ENCODE results near the gene AASDHPPT.
"Not testable (repeated sequence)": the region's sequence is repeated elsewhere in the genome, so short reads cannot be mapped to it uniquely, and the experiment has no call there.

AASDHPPT gene, protein sequence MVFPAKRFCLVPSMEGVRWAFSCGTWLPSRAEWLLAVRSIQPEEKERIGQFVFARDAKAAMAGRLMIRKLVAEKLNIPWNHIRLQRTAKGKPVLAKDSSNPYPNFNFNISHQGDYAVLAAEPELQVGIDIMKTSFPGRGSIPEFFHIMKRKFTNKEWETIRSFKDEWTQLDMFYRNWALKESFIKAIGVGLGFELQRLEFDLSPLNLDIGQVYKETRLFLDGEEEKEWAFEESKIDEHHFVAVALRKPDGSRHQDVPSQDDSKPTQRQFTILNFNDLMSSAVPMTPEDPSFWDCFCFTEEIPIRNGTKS

DNA sequence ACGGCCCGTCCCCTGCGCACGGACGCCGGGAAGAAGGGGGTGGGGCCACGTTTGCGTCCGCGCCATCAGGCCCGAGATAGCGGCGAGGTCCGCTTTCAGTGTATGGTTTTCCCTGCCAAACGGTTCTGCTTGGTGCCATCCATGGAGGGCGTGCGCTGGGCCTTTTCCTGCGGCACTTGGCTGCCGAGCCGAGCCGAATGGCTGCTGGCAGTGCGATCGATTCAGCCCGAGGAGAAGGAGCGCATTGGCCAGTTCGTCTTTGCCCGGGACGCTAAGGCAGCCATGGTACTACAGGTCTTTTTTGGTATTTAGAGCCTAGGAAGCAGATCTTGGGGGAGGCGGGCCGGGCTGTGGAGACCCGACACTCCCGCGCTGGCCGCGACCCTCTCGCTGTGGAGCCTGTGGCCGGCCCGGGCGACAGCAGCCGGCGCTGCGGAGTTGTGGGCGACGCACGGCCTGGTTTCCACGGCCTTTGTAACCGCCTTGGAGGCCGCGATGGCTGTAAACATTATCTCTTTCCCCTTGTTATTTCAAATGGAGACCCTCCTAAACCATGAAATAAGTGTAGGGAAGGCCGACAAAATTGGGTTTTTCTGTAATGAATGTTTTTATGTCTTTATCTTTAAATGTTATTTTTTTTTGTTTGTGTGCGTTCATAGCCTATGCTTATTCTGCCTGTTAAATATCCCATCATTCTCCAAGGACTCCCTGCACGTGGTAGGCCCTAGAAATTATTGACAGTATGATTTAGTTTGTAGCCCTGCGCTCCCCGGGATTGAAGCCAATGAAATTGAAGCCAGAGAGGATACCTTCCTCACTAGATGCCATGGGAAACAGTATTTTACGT lies at the start of gene AASDHPPT:
AASDHPPT (plus strand) TSS at position 54 of the 847 bp plus-strand sequence; CDS start at position 103, 49 bp downstream.
- peak in 13 of 56 donors; percentile 7 to 92 (median 56) for DNase-seq

DNA sequence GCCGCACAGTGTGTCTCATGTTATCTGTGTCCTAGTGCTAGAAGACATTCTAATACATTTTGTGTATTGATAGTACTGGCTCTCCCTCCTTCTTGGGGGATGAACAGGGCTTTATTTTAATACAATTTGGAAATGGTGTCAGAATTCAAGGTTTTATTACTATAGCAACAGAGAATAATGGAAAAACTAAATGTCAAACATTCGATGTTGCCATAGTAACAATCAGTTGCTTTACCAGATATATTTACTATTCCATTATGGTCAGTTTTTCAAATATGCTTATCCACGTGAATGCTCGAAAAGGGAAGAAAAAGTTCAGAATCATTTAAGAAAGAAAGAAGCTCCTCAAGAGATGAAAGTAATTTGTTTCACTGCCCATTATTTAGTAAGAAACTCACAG lies 46.9 kb upstream of the AASDHPPT start:
- DNase-seq, result no peak

DNA sequence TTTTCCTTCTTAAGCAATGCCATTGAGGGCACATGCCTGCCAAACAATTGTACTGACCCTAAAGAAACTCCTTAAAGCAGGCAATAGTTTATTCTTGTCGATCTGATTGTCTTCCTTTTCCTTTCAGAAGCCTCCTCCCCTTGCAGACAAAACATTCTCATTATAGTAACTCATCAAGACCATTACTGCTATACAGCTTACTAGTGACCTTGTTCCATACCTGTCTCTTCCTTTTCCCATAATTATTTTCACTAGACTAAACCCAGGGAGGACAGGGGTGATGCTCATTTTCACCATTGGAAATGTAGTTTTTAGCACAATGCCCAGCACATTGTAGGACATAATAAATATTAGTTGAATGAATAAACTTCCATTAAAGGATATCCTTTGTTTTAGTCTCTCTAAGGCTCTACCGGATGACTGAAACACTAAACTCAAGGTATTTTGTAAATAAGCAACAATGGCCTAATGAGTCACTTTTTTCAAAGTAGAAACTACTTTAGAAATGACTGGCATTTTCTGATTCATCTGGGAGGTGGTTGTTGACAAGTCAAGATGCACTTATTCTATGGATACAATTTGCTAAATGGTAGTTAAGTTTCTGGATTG lies 46.2 kb upstream of the AASDHPPT start:
- no peak for DNase-seq

DNA sequence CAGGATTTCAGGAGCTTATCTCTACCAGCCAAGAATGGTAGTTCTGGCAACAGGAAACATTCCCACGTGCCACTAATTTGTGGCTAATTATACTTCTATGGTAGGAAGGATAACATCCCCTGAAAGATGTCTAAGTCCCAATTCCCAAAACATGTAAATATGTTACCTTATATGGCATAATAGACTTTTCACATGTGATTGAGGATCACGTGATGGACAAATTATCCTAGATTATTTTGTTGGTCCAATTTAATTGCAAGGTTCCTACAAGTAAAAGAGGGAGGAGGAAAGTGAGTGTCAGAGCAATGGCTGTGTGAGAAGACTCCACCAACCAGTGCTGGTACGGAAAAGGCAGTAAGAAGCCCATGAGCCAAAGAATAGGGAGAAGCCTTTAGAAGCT lies 45.5 kb upstream of the AASDHPPT start:
- no peak for DNase-seq

DNA sequence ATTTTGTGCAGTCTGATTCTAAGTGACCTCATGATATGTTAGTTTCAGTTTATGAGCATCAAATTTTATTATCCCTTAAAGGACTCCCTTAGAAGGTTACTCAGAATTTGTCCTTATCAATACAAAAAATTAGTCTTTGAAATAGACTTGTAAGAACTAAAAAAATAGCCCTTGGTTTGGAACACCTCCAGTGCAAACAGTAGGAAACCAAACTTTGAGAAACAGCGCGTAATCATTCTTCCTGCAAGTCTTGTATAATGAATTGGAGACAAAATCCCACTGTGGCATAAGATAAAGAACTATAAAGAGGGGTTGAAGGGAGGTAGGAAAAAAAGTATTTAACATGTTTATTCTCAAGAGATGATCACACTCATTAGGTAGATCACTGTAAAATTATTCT lies 44.6 kb upstream of the AASDHPPT start:
- DNase-seq, result no peak

DNA sequence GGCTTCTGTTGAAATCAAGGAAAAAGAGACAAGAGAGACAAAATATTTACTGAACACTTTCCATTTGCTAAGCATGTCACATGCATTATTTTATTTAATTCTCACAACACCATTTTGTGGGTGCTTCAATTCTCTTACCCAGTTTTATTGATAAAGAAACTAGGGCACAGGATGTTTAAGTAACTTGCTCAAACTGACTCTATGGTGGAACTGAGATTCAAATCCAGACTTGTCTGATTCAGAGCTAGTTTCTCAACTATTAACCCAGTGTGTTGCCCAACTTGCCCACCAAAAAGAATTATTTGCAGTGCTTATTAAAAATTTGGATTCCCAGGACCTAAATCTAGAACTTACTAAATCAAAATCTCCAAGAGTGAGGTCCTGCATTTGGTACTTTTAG lies 33.9 kb upstream of the AASDHPPT start:
- no peak for DNase-seq

DNA sequence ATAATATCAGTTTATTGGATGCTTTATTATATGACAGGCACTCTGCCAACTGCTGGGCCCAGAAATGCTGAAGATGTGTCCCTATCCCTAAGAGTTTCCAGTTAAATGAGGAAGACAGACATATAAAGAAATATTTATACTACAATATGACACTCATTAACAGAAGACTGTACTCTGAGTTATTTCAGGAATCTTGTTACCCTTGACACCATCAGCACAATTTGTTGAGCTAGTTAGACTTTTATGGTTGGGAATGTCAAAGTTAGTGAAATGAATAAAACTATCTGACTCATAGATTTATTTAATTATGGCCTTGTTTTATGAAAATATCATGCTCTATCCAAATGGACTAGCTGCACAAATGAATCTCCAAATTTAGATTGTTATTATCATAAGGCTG lies 29.8 kb upstream of the AASDHPPT start:
- no peak for DNase-seq

DNA sequence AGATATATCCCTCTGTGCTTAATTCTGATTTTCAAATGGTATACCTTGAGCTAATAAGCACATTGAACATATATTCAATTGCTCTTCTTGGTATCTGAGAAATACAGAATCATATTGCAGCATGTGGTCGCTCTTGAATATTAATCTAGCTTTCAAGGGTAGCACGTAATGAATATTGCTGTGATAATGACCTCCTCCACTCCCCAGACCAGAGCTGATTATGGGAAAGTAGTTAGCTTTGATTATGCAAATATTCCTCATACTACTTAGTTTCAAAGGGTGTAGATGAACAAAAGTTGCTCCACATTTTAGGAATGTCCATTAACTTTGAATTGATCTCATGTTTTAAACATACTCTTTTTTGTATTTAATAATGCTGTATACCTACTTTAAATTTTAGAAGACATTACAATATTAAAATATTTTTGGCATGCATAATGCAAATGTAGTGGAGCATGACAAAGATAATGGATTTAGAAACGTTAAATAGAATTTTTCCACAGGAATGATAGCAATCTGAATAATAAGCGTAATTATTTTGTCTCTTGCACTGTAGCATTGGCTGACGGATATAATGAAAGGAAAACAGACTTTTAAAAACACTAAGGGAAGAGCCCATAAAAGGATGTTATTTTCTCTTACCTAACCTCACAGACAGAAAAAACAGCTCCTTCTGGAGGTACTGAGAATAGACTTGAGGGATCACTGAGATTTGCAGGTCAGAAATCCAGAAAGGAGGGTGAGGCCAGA lies 27.6 kb upstream of the AASDHPPT start:
- DNase-seq, result no peak

DNA sequence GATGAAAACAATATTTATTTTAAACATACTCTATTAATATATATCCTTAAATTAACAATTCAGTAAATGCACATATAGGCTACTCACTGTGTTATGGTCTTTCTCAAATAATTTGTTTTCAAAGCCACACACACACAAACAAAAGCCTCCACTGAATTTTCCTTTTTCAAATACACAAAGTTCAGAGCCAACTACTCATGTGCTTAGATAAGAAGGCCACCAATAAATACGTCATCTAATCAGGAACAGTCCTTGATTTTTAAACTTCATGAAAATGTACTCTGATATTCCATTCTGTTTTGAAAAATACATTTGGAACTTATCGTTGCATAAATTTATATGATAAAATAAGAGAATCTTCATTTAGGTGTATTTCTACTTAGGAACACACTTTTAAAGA lies 26.4 kb upstream of the AASDHPPT start:
- DNase-seq, result no peak

DNA sequence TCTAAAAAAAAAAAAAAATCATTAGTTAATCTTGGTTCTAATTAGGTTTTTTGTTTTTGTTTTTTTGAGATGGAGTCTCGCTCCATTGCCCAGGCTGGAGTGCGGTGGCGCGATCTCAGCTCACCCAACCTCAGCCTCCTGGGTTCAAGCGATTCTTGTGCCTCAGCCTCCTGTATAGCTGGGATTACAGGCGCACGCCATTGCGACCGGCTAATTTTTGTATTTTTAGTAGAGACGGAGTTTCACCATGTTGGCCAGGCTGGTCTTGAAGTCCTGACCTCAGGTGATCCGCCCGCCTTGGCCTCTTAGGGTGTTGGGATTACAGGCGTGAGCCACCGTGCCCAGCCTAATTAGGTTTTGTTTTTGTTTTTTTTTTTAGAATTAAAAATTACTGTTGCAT lies 19.1 kb upstream of the AASDHPPT start:
- not testable (repeated sequence) for DNase-seq

DNA sequence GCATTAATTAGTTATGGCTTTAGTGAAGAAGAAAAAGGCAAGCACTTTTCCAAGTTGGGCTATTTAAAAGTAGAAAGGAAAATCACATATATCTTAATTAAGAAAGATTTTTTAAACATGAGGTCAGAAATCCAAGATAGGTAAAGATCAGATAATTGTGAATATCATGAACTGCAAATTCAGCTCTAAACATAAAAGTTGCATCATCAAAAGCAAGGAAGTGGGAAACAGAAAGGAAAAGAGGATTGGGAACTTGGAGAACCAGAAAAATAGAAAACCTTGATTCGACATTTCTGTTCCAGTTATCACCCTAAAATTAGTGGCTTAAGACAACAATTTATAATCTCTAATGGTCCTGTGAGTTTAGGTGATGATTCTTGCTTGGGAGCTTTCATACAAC lies 17.8 kb upstream of the AASDHPPT start:
- DNase-seq, result no peak

DNA sequence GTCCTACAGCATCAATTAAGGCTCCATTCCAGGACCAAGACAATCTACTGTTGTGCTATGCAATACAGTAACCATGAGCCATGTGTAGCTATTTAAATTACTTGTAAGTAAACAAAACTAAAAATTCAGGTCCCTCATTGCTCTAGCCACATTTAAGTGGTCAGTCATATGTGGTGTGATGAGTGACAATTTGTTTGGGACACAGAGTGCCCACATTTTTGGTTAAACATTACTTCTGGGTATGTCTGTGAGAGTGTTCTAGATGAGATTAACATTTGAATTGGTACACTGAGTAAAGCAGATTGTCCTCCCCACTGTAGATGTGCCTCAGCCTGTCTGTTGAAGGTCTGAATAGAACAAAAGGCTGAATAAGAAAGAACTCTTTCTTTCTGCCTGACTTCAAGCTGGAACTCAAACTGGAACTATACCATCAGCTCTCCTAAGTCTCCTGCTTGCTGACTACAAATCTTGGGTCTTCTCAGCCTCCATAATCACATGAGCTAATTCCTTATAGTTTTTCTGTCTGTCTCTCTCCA lies 16.1 kb upstream of the AASDHPPT start:
- no peak for DNase-seq

DNA sequence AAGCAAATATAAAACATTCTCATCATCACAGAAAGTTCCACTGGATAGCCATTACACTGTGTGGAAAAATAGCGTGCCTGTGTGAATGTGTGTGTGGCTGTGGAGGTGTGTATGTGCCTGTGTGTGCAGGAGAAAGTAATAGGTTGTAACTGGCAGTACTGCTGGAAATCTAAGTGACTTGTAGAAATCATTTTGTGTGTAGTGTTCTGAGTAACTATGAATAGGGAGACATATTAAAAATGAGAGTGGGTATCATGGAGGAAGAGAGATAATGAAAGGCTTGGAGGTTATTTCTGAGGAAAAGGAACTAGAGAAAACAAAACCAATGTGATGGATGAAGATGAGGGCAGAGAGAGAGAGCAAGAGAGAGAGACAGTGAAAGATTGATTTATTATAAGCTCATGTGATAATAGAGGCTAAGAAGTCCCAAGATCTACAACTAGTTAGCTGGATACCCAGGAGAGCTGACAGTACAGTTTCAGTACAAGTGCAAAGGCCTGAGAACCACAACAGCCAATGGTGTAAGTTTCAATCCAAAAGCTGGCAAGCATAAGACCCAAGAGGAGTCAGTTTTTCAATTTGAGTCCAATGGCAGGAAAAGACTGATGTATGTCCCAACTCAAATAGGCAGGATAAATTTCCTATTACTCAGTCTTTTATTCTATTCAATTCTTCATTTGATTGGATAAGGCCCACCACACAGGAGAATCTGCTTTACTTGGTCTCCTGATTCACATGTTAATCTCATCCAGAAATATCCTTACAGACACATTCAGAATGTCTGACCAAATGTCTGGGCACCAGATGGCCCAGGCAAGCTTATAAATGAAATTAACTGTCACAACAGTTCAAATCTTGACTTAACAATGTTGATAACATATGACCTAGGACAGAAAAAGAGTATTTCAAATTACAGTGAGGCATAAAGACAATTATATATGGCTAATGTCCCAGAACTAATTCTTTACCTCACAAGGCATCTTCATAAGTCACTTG lies 15.2 kb upstream of the AASDHPPT start:
- no peak for DNase-seq

DNA sequence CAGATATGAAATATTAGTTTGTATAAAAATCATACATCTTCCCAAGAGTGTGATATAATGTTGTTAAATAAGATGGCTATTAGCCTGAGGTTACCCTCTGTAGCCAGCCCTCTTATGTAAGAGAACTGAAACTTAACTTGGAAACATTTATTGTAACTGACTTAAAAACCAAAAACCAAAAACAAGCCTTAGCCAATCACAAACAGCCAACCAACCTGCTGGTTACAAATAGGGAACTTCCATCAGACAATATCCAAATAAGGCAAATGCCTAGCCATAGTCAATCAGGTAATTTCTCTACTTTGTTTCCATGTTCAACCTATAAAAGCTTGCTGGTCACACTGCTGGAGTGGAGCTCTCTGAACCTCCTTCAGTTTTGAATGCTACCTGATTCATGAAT lies 14.5 kb upstream of the AASDHPPT start:
- no peak for DNase-seq

DNA sequence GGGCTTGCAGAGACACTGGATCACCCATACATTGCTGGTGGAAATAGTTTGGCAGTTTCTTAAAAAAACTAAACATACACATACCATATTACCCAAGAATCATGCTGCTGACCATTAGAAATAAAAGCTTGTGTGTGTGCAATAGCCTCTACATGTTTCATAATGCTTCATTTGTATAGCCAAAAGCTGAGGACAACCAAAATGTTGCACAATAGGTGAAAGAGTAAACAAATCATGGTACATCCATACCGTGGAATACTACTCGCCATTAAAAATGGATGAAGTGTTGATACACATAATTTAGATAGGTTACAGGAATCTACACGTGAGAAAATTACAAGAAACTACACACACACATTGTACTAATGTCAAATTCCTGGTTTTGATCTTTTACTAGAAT lies 6.9 kb upstream of the AASDHPPT start:
- no peak for DNase-seq

DNA sequence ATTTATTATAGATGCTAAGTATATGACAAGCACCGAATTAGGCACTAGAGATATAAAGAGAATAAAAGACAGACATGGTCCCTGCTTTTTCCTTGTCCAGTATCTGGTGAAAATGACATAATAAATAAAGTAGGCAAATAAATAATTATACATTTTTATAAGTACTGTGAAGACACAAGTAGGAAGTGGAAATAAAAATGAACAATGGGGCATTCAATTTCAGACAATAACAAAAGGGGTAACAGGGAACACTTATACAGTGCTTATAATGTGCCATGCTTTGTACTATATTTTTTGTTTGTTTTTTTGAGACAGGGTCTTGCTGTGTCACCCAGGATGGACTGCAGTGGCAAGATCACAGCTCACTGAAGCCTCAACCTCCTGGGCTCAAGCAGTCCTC lies 4.7 kb upstream of the AASDHPPT start:
- DNase-seq, result no peak

DNA sequence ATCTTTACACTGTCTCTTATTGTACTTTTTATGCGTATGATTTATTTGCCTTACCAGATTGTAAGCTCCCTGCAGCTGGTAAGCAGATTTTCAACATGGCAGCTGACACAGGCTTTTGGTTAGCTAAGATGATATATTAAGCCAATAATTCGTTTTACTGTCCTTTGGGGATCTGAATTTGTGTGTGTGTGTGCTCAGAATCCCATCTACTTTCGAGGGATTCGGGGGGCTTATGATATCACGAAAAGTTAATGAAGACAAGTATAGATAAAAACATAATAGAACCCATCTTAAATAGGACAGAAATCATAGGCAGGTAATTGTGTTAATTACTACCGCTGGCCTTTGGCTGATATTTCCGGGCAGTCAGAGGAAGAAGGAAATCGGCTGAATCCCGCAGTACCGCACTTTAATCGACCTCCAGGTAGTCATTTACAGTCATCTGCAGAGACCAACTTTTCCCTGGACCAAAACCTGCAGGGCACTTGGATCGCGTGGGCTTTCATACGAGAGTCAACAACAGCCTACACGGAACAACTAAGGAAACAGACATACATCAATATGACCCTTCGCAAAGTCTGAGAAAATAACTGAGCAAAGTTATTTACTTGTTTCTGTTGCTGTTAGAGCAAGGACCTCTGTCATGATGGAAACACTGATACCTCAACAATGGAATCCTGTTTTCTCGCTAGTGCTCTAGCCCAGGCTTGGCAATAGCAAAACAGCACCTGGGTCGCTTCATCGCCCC lies 1.1 kb upstream of the AASDHPPT start:
- DNase-seq, result peak in 17 of 56 donors; percentile 15 to 61 (median 41)

DNA sequence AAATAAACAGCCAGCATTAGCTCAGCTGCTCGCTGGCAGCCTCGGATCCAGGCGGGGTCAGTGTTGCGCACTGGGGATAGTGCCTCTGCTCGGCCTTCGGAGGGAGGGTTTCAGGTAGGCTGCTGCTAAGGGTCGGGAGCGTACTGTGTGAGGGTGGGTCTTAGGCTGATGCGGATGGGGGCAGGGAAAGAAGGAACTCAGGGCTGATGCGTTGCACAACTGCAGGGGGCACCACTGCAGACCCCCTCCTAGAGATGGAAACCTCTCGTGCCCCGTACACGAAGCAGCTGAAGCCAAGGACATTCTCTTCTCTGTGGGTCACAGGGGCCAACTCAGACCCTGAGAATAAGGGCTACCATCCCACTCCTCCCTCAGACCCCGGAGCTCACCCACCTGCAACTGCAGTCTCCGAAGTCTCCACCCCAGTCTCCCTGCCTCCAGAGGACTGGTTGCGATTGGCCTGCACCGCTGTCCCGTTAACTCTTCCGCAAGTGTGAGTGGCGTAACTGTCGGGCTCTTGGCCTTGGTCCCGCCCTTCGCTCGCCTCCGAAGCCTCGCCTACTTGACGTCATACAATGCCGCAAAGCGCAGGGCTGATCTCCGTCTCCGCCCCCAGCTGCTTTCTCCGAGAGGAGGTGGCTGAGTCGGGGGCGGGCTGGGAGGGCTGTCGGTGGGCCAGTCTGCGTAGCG lies 398 bp upstream of the AASDHPPT start, which contains the start of gene KBTBD3:
KBTBD3 (minus strand) TSS at position 429 of the 690 bp plus-strand sequence. CDS start 18,250 bp downstream, outside the sequence.
- peak; percentile 71 to 100 (median 99) for DNase-seq

Measured in amygdala (tissue), 56 donors.